Cerebellar nuclear complex (tissue), 1 donor: Measurements from ENCODE around the gene TSPEAR.
"Not testable (repeated sequence)": the region's sequence is repeated elsewhere in the genome, so short reads cannot be mapped to it uniquely, and the experiment has no call there.

Experiments
- DNase-seq, 2 experiments: peaks; one replicate each; lab custom pipeline; 2025; lab: John Stamatoyannopoulos, UW

TSPEAR gene

DNA sequence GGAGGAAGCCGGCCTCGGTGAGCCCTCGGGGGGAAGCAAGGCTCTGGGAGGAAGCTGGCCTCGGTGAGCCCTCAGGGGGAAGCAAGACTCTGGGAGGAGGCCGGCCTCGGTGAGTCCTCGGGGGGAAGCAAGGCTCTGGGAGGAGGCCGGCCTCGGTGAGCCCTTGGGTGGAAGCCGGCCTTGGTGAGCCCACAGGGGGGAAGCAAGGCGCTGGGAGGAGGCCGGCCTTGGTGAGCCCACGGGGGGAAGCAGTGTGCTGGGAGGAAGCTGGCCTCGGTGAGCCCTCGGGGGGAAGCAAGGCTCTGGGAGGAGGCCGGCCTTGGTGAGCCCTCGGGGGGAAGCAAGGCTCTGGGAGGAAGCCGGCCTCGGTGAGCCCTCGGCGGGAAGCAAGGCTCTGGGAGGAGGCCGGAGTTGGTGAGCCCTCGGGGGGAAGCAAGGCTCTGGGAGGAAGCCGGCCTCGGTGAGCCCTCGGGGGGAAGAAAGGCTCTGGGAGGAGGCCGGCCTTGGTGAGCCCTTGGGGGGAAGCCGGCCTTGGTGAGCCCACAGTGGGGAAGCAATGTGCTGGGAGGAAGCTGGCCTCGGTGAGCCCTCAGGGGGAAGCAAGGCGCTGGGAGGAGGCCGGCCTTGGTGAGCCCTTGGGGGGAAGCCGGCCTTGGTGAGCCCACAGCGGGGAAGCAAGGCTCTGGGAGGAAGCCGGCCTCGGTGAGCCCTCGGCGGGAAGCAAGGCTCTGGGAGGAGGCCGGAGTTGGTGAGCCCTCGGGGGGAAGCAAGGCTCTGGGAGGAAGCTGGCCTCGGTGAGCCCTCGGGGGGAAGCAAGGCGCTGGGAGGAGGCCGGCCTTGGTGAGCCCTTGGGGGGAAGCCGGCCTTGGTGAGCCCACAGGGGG lies 208.1 kb downstream of the TSPEAR start:
- not testable (repeated sequence) for DNase-seq

DNA sequence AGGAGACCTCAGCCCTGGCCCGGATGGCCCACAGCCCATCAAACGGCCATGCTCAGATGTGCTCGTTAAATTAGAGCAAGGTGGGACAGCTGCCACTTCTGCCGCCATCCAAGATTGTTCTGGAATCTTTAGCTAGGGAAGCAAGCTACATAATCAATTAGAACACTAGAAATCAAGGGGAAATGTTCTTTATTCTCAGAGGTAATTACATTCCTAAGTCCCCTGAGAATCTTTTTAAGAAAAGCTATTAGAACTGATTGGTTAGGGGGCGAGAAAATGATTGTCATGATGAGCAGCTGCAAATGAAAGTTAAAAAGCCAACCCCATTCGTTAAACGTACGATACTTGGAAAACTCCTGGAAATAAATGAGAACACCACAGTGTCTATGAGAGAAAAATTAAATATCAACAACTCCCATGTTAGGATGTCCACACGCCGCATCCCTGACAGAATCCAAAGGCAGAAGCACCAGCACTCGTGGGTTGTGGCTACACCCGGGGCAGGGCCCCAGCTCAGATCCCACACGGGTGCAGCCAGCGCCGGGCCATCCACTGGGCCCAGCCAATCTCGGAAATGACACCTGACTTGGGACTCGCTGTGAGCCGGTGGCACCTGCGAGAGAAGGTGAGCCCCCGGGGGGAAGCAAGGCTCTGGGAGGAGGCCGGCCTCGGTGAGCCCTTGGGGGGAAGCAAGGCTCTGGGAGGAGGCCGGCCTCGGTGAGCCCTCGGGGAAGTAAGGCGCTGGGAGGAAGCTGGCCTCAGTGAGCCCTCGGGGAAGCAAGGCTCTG lies 209.0 kb downstream of the TSPEAR start:
- DNase-seq, result no peak

DNA sequence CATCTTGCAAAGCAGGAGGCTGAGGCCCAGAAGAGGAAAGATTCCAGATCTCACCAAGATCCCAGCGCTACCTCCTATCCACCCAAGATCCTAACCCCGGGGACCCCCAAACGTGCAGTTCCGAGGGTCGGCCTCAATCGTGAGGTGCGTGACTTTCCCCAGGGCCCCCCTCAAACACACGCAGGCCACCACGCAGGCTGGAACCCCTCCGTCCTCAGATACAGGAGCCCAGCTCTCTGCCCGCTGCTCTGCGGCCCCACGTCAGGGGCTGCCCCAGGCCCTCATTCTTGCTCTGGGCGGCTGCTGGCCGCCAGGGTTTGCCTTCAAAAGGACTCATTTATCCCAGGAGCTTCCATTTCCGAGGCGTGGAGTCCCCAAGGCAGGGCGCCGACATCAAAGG lies 211.3 kb downstream of the TSPEAR start:
- no peak for DNase-seq

DNA sequence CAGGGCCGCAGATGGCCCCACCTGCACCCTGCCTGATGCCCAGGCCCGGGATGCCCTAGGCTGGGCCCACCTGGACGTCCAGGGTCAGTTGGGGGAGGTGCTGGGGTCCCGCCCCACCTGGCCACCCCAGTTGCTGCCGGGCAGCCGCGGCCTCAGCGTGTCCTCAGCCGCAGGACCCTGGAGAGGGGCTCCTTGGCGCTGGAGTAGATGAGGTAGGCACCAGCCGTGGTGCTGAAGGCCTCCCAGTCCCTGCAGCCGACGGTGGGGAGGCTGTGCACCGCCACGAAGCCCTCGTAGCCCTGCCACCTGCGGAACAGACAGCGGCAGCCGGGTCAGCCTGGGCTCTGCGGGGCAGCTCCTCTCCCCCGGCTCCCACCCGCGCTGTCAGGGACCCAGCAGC lies 211.7 kb downstream of the TSPEAR start:
- no peak for DNase-seq

DNA sequence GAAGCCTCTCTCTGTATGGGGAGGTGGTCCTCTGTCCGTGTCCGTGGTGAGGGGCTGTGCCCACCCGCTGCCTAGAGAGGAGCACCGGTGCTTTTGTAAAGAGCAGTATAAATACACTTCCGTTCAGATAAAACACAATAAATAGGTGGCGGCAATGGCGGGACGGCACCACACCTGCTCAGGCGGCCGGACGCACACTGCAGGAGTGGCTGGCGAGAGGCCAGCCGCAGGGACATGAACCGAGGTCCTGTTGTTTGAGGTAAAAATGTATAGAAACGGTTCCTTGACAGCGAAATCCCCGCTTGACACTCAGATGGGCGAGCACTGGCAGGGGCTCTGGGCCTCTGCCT lies 212.2 kb downstream of the TSPEAR start:
- DNase-seq, result no peak

DNA sequence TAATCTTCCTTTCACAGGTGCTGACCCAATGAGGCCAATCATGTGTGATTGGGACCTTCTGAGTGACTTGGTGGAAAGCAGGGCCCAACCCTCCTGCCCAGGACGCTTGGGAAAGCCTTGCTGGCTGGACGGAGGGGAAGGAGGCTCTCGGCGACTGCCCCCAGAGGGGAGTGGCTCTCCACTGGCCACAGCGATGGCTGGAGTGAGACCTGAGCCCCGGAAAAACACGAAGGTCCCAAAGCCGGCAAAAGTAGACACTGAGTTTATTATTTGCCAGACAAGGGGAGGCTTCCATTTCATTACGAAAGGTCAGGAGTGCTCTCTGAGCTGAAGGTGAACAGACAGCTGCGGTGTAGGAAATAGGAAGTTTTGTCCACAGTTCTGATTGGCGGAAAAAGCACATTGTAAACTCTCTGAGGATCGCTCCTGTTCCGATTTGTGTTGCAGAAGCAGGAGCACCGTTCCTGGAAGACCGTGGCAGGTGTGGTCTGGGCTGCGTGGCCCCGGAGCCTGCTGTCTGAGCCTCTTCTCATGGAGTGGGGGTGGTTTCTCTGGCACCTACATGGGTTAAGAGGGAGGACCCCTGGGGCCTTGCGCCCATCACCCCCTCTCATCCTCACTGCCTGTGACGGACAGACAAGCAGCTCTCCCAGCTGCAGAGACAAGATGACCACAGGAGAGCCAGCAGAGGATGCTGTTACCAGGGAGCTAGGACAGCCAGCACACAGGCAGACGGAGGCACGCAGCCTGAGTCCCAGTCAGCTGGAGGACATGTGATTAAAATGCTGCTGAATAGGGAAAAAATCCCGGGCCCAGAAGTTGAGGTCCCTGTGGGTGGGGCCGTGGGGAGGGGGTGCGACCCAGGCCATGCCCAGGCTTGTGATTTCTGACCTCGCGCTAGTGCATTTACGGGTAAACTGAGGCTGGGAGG lies 212.8 kb downstream of the TSPEAR start:
- no peak for DNase-seq

DNA sequence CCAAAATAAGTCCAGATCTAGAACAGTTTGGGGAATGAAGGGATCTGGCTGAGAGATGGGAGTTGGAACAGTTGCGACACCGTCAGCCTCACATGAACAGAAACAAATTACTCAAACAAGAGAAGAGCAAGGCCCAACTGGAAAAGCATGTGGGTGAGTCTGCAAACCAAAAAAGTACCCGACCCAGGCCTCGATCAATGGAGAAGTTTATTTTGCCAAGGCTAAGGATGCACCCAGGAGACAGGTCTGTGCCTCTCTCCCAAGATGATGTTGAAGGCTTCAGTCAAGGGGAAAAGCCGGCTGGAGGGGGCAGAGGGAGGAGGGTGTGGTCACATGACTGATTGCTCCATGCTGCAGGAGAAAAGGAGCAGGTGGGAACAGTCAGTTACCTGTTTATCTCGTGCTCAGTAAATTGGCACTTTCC lies 213.7 kb downstream of the TSPEAR start:
- no peak for DNase-seq

DNA sequence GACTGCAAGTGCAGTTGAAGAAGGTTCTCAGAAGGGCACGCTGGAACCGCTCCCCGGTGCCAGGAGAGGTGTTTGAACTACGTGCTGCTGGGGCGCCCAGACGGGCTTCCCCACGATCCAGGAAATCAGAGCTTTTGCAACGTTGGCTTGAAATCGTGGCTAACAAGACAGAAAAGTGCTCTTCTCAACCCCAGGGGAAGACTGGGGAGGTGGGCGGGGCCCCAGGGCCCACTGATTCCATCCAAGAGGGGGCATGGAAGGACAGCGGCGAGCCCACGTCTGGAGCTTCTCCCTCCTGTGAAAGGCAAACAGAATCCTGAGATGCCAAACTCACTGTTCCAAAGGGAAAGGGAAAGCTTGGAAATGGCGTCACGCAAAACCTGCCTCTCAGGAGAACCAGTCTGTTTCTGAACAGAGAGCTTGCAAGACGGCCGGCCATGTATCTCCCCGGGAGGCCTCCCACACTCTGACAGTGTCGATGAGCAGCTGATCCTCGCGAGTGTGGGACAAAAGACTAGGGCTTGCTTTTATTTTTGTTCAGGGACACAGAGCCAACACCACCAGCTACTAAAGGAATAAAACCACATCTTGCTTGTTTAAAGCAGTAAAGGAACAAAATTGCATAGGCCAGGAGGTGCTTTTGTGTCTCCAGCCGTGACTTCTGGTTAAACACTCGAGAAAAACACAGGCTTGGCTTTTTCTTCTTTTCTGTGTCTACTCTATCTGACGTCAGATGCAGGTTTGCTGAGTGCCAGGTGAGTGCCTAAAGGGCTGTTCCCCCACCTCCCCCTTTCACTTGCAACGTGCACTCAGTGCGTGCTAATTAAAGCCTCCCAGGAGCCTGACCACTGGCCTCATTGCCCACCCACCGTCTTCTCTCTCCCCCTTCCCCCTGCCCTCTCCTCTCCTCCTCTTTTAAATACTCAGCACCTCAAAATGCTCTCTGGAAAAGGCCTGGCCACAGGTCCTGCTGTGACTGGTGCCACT lies 214.5 kb downstream of the TSPEAR start:
- DNase-seq, result no peak

DNA sequence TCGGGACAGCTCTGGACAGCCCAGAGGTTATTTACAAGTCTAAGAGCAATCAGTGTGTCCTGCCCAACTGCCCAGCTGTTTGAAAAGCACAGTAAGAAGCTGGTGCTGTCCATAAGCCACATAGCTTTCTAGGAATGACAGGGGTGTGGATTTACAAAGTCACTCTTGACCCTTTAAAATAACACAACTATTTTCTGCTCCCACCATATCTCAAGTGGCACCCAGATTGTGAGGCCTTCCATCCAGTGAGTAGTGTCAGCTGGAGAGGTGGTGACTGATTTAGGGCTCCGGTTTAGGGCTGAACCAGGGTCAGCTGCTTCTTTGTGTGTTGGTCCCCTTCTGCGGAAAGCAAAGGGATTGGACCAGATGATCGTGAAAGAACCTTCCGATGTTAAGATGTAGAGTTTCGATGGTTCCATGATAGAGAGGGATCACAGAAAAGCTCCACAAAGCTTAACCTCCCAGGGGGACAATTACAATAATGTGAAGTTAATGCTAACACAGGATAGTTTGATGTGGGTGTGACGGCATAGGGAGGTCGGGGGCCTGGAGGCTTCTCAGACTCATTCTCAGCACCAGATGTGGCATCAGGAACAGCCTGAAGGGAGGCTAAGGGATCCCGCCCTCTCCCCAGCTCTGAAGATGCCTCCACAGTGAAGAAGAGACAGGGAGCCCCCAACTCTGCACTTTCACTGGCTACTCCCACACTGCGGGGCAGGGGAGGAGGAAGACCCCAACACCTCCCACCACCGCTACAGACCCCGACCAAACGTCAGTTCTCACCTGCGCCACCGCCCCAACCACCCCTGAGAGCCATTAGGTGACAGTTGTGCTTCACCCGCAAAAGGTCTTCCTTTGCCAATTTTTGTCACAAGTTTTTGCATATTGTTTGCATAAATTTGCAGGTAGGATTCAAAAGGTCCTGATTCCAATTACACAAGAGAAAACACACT lies 215.5 kb downstream of the TSPEAR start:
- no peak for DNase-seq

DNA sequence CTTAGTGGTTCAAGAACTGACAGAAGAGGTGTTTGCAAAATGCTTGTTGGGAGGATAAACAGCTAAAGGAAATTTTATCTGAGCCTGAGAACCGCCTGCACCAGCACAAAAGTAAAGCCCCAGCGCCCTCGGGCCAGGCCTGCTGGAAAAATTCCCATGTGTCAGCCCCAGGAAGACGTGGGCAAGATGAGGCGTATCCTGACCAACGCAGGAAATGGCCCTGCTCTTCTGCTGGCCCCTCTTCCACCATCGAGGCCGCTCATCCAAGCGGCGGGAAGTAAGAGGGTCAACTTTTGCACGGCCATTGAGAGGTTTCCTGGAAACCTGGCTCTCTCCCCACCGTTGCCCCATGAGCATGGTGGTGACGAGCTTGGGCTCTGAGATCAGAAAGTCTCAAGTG lies 216.4 kb downstream of the TSPEAR start:
- DNase-seq, result no peak

DNA sequence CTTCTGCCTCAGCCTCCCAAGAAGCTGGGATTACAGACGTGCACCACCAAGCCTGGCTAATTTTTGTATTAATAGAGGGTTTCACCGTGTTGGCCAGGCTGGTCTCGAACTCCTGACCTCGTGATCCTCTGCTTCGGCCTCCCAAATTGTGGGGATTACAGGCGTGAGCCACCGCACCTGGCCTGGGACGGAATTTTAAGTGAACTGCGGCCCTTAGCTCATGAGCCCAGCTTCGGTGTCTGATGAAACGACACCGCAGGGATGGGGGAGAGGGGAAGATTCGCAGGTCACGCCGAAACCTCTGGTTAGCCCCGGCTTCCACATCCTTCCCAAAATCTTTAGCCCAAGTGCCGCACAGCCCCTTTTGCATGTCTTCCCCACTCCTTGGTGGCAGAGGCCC lies 217.0 kb downstream of the TSPEAR start:
- DNase-seq, result no peak

DNA sequence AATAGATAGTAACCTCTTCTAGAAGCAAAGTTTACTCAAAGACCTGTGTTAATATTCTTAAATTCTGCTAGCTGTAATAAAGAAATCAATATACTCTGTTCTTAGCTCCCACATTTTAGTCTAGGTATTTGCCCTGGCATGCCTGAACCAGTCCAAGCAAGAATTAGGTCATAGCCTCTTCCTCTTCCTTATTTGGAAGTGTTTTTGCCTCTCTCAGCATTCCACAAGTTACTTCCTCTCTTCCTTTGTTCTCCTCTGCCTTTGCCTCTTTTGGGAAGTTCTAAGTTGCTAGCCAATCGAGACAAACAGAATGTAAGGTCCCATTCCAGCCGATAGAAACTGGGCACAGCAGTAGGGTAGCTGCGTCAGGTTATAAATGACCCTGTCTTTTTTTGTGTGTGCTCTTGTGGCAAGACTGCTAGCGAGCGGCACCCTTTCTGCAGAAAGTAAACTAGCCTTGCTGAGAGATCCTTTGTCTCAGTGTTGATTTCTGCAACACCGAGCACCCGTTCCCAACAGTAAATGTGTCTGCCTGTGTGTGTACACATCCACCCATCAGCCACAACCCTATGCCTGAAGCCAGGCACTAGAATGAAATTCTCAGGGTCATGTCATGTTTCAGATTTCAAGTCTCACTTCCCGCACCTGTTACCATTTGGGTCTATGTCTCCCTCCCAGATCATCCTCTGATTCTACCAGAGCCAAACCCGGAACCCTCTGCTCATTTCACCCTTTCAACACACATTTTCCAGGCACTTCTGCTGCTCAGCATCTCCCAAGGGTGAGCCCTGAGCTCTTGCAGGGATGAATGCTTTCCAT lies 218.6 kb downstream of the TSPEAR start:
- no peak for DNase-seq

DNA sequence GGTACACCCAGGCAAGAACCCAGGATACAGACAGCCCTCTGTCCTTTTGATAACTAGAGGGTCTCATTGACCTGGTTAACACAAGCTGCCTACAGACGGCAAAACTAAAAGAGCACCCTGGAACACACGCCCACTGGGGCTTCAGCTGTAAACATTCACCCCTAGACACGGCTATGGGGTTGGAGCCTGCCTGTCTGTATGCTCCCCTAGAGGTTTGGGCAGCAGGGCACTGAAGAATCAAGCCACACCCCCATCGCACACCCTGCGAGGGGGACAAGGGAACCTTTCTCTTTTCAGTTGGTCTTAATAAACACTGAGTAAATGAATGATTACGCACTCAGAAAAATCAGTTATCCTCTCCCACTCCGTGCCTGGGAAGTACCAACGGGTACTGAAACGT lies 220.6 kb downstream of the TSPEAR start:
- DNase-seq, result no peak

DNA sequence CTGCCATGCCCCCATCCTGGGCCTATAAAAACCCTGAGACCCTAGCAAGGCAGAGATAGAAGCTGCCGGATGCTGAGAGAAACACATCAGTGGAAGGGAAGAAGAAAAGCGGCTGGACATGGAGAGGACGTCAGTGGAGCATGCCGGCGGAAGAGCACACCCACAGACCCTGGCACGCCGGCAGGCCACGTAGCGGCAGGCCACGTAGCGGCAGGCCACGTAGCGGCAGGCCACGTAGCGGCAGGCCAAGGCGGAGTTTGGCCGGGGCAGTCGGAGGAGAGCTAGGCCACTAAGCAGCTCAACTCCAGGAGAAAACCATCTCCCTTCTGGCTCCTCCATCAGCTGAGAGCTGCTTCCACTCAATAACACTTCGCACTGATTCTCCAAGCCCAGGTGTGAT lies 221.0 kb downstream of the TSPEAR start:
- no peak for DNase-seq

DNA sequence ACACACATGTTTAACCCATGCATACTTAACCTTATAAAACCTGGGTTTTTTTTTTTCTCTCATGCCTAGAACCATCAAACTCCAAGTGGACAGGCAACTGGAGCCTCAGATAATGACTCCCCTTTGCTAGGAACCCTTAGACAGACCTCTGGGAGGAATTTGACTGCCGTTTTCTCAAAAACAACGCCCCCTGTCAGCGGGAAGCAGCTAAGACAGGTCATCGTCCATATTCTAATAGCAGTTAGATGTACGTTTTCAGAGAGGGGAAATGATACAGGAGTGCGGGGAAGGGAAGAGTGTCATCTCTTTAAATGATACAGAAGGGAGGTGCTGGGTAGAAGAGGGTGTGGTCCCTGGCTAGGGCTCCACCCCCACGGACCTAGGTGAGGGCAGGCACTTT lies 221.4 kb downstream of the TSPEAR start:
- DNase-seq, result no peak

DNA sequence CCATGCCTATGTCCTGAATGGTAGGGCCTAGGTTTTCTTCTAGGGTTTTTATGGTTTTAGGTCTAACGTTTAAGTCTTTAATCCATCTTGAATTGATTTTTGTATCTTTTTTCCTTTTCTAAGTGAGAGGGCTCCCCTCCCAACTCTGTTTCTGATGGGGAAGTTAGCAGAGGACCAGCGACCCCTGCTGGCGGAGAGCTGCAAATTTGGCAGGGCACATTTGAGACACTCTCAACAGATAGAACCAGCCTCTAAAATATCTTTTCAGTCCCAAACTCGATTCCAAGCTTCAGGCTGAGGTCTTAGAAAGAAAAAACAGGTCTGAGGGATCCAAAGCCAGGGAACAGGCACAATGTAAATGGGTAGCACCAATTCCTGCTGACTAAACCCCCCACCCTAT lies 223.5 kb downstream of the TSPEAR start:
- DNase-seq, result no peak

DNA sequence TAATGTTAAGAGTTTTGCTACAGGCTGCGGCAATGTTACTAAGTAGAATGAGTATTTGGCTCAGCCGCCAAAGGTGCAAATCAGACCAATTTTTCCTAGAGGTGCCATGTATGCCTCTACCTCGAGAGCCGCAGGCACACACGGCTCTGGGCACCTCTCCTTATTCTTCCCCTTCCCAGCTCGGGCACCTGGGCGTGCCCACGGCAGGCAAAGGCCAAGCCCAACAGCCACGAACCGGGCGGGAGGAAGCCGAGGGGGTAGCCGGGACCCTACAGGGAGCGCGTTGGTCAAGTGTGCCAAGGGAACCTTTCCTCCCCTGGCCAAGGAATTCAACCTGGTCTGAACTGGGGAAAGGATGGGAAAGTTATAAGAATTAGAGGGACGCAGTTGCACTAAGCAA lies 225.1 kb downstream of the TSPEAR start:
- no peak for DNase-seq

DNA sequence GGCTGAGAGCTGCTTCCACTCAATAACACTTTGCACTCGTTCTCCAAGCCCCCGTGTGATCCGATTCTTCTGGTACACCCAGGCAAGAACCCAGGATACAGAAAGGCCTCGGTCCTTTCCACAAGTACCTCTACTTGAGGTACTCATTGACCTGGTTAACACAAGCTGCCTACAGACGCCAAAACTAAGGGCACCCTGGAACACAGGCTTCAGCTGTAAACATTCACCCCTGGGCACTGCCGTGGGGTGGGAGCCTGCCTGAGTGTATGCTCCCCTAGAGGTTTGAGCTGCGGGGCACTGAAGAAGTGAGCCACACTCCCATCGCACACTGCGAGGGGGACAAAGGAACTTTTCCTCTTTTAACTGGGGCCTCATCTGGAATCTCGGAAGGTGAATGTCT lies 225.6 kb downstream of the TSPEAR start:
- no peak for DNase-seq

DNA sequence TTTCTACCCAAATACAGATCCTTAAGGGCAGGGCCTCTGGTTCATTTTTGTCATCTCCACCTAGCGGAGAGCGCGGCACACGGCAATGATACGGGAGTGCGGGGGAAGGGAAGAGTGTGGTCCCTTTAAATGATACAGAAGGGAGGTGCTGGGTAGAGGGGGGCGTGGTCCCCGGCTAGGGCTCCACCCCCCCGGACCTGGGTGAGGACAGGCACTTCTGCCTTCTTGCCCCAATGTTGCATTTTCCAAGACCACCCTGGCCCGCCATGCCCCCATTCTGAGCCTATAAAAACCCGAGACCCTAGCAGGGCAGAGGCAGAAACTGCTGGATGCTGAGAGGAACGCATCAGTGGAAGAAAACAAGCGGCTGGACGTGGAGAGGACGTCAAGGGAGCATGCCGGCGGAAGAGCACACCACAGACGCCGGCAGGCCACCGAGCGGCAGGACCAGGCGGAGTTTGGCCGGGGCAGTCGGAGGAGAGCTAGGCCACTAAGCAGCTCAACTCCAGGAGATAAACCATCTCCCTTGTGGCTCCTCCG lies 226.0 kb downstream of the TSPEAR start:
- no peak for DNase-seq
